ENCODE data around the gene ATP10A. TPM values are rescaled to one million over a fixed set of nuclear protein-coding genes. Genes with fewer than 3 reads are reported as not detected.

The ATP10A gene
- total RNA-seq, 1 experiment from 2014 or later: 2.1 TPM

DNA sequence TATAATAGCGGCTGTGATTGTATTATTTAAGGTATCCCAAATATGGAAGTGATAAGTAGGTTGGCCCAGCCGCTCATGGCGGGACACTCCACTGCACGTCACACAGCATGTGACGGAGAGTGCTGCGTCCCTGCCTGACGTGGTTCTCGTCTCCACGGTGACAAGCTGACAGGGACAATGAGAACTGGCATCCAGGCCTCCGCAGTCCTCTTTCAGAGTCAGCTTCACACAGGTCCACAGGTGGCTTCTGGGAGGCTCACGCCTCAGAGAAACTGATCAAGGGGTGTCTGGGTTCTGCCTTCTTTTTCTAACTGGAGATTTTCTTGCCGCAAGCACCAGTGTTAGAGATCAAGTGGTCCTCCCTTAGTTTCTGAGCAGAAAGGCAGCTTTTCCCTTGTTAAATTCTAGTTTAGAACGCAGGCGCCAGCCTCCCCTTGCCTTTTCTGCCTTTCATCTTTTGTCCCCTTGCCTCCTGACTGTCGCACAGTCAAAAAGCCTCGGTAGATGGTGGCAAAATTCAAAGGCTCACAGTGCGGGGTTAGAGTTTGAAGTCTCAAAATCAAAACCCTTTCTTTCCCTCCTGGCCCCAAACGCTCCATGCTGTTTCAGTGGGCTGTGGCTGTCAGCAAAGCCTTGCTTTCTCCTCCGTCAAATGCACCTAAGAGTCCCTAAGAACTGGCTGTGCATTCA, 120.9 kb downstream of the ATP10A start:
- ChIA-PET POLR2A (no interaction called here), CTCF (interaction anchor here (1.2 to 2.4 kb wide), 2 partner anchors 32 to 41 kb away, joined by 5 to 10 read pairs; no protein-coding TSS in a partner anchor)
- Mint-ChIP-seq H3K4me3 (no peak overlapping the region), H3K36me3 (no peaks in the 10 kb centered on the region), H3K9me3 (no peaks in the 10 kb centered on the region), H3K27ac (no peak overlapping the region), H3K27me3 (ENCODE audit: low read depth) (no peaks in the 10 kb centered on the region), H3K4me1 (no peaks in the 10 kb centered on the region)
- ATAC-seq: no peak
- TF ChIP-seq JUN (CRISPR knock-in tag; IDR thresholded peaks at IDR 0.05) (no peak), ESRRA (CRISPR knock-in tag; IDR thresholded peaks at IDR 0.05; ENCODE audit: borderline replicate concordance) (no peak), ELF4 (CRISPR knock-in tag; IDR thresholded peaks at IDR 0.05; ENCODE audit: low read depth) (no peak), NR1H2 (CRISPR knock-in tag; IDR thresholded peaks at IDR 0.05) (no peak), EMX1 (CRISPR knock-in tag; IDR thresholded peaks at IDR 0.05) (no peak), SP1 (CRISPR knock-in tag; conservative IDR thresholded peaks at IDR 0.05) (no peak), NFYB (CRISPR knock-in tag; conservative IDR thresholded peaks at IDR 0.05; ENCODE audit: low read depth) (no peak), GRHL2 (CRISPR knock-in tag; IDR thresholded peaks at IDR 0.05; ENCODE audit: insufficient replicate concordance, severe bottlenecking) (no peak)
- TF ChIP-seq, protein P1, sequence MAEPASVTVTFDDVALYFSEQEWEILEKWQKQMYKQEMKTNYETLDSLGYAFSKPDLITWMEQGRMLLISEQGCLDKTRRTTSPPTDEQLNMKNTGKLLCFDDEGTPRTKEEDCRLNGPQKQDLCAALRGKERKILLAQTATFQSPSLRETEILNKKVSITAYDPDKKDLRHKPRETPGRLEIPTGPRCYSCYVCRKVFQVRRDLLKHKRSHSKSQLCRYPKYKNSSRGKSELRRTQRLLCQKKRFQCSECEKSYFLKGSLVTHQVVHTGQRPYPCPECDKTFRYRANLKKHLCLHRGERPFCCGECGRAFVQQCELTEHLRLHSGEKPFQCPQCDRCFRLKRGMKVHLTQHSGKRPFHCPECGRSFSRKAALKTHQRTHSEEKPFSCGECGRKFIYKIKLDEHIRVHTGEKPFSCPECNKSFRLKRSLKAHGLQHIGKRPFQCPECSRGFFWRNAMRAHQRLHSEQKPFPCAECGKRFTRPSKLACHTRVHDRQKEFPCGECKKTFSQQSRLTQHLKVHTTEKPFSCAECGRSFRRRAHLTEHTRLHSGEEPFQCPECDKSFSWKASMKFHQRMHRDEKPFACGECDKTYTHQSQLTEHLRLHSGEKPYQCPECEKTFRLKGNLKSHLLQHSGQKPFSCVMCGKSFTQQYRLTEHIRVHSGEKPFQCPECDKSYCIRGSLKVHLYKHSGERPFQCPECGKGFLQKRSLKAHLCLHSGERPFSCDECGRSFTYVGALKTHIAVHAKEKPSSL (CRISPR knock-in tag; conservative IDR thresholded peaks at IDR 0.05): no peak
- TF ChIP-seq, protein P2, sequence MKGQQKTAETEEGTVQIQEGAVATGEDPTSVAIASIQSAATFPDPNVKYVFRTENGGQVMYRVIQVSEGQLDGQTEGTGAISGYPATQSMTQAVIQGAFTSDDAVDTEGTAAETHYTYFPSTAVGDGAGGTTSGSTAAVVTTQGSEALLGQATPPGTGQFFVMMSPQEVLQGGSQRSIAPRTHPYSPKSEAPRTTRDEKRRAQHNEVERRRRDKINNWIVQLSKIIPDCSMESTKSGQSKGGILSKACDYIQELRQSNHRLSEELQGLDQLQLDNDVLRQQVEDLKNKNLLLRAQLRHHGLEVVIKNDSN (CRISPR knock-in tag; IDR thresholded peaks at IDR 0.05): no peak
- TF ChIP-seq, protein P3, sequence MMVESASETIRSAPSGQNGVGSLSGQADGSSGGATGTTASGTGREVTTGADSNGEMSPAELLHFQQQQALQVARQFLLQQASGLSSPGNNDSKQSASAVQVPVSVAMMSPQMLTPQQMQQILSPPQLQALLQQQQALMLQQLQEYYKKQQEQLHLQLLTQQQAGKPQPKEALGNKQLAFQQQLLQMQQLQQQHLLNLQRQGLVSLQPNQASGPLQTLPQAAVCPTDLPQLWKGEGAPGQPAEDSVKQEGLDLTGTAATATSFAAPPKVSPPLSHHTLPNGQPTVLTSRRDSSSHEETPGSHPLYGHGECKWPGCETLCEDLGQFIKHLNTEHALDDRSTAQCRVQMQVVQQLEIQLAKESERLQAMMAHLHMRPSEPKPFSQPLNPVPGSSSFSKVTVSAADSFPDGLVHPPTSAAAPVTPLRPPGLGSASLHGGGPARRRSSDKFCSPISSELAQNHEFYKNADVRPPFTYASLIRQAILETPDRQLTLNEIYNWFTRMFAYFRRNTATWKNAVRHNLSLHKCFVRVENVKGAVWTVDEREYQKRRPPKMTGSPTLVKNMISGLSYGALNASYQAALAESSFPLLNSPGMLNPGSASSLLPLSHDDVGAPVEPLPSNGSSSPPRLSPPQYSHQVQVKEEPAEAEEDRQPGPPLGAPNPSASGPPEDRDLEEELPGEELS (CRISPR knock-in tag; IDR thresholded peaks at IDR 0.05): no peak
- TF ChIP-seq, protein P4, sequence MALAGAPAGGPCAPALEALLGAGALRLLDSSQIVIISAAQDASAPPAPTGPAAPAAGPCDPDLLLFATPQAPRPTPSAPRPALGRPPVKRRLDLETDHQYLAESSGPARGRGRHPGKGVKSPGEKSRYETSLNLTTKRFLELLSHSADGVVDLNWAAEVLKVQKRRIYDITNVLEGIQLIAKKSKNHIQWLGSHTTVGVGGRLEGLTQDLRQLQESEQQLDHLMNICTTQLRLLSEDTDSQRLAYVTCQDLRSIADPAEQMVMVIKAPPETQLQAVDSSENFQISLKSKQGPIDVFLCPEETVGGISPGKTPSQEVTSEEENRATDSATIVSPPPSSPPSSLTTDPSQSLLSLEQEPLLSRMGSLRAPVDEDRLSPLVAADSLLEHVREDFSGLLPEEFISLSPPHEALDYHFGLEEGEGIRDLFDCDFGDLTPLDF (CRISPR knock-in tag; IDR thresholded peaks at IDR 0.05): no peak
- TF ChIP-seq, protein P5, sequence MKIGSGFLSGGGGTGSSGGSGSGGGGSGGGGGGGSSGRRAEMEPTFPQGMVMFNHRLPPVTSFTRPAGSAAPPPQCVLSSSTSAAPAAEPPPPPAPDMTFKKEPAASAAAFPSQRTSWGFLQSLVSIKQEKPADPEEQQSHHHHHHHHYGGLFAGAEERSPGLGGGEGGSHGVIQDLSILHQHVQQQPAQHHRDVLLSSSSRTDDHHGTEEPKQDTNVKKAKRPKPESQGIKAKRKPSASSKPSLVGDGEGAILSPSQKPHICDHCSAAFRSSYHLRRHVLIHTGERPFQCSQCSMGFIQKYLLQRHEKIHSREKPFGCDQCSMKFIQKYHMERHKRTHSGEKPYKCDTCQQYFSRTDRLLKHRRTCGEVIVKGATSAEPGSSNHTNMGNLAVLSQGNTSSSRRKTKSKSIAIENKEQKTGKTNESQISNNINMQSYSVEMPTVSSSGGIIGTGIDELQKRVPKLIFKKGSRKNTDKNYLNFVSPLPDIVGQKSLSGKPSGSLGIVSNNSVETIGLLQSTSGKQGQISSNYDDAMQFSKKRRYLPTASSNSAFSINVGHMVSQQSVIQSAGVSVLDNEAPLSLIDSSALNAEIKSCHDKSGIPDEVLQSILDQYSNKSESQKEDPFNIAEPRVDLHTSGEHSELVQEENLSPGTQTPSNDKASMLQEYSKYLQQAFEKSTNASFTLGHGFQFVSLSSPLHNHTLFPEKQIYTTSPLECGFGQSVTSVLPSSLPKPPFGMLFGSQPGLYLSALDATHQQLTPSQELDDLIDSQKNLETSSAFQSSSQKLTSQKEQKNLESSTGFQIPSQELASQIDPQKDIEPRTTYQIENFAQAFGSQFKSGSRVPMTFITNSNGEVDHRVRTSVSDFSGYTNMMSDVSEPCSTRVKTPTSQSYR (CRISPR knock-in tag; IDR thresholded peaks at IDR 0.05): no peak
- TF ChIP-seq, protein P6, sequence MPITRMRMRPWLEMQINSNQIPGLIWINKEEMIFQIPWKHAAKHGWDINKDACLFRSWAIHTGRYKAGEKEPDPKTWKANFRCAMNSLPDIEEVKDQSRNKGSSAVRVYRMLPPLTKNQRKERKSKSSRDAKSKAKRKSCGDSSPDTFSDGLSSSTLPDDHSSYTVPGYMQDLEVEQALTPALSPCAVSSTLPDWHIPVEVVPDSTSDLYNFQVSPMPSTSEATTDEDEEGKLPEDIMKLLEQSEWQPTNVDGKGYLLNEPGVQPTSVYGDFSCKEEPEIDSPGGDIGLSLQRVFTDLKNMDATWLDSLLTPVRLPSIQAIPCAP (CRISPR knock-in tag; IDR thresholded peaks at IDR 0.05): no peak
- TF ChIP-seq, protein P7, sequence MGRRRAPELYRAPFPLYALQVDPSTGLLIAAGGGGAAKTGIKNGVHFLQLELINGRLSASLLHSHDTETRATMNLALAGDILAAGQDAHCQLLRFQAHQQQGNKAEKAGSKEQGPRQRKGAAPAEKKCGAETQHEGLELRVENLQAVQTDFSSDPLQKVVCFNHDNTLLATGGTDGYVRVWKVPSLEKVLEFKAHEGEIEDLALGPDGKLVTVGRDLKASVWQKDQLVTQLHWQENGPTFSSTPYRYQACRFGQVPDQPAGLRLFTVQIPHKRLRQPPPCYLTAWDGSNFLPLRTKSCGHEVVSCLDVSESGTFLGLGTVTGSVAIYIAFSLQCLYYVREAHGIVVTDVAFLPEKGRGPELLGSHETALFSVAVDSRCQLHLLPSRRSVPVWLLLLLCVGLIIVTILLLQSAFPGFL (CRISPR knock-in tag; IDR thresholded peaks at IDR 0.05; ENCODE audit: borderline replicate concordance): no peak
- no peak for DNase-seq (ENCODE audit: low spot score)

All from WTC11 (cell line).